SH-SY5Y (cell line): ENCODE results near the gene GALNTL6.

ENCODE experiments used
- GATA2 ChIP-seq: IDR thresholded peaks from 2 replicates; pipeline ENCODE4 v1.6.1; 2011; ENCODE audit warnings: mild to moderate bottlenecking, low read depth, low read length
- GATA3 ChIP-seq: IDR thresholded peaks from 2 replicates; pipeline ENCODE4 v1.6.1; 2011; ENCODE audit warnings: low read depth, mild to moderate bottlenecking, low read length, moderate library complexity

GRCh38 chr4:173039617-173040577 lies 1226.7 kb downstream of the GALNTL6 start:
- TF ChIP-seq GATA2 (no peak), GATA3 (no peak)
